ENCODE data around the gene APH1A. TPM values are rescaled to one million over a fixed set of nuclear protein-coding genes. Genes with fewer than 3 reads are reported as not detected.

The APH1A gene
- total RNA-seq, 1 donor from 2014 or later, result 148 TPM

DNA sequence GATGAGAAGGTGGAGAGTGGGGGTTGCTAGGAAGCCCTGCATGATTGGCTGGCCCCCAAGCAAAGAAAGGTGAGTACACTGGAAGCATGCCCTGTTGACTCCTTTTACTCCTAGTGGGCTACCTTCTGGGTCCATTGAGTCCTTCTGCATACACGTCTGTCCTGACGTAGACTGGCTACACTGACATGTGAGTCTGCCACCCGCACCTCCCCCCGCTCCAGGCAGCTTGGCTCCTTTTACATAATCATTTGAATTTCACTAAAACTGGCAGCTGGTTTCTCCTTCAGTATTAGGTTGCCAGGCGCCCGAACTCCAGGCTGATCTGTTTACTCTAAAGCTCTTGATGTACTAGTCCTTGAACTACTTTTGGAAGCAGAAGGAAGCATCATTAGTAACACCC, 33.5 kb upstream of the APH1A start:
- Mint-ChIP-seq H3K4me1 (ENCODE audit: unreplicated experiment) (no peaks in the 10 kb centered on the region), H3K36me3 (peaks cover 19% of the 10 kb centered on the region), H3K27ac (no peak overlapping the region), H3K4me3 (no peak overlapping the region), H3K9me3 (no peaks in the 10 kb centered on the region), H3K27me3 (no peaks in the 10 kb centered on the region)
- DNase-seq (ENCODE audit: extremely low spot score, unreplicated experiment), result no peak
- TF ChIP-seq, protein P1, sequence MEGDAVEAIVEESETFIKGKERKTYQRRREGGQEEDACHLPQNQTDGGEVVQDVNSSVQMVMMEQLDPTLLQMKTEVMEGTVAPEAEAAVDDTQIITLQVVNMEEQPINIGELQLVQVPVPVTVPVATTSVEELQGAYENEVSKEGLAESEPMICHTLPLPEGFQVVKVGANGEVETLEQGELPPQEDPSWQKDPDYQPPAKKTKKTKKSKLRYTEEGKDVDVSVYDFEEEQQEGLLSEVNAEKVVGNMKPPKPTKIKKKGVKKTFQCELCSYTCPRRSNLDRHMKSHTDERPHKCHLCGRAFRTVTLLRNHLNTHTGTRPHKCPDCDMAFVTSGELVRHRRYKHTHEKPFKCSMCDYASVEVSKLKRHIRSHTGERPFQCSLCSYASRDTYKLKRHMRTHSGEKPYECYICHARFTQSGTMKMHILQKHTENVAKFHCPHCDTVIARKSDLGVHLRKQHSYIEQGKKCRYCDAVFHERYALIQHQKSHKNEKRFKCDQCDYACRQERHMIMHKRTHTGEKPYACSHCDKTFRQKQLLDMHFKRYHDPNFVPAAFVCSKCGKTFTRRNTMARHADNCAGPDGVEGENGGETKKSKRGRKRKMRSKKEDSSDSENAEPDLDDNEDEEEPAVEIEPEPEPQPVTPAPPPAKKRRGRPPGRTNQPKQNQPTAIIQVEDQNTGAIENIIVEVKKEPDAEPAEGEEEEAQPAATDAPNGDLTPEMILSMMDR (conservative IDR thresholded peaks at IDR 0.05), result no peak

- Mint-ChIP-seq H3K9me3 (no peaks in the 10 kb centered on the region), H3K27me3 (no peaks in the 10 kb centered on the region), H3K27ac (no peak overlapping the region), H3K36me3 (peaks cover 25% of the 10 kb centered on the region), H3K4me1 (ENCODE audit: unreplicated experiment) (peaks cover 6% of the 10 kb centered on the region), H3K4me3 (no peak overlapping the region)
- no peak for DNase-seq (ENCODE audit: extremely low spot score, unreplicated experiment)
- TF ChIP-seq, protein P1 (conservative IDR thresholded peaks at IDR 0.05), result no peak
Observed at GRCh38 chr1:150299716-150300115, 30.9 kb upstream of the APH1A start.

DNA sequence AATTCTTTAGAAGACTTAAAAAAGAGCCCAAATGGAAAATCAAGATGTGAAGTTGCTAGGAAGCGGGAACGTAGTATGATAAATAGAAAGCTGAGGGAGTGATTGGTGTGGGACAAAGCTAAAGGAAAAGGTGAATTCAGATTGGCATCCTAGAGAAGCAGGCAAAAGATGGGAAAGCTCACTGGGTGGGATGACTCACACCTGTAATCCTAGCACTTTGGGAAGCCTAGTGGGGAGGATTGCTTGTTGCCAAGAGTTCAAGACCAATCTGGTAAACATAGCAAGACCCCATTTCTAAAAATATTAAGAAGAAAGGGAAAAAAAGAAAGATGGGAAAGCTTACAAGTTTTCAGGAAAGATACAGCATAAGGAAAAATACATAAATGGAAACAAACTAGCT, 26.7 kb upstream of the APH1A start:
- peak overlapping the region; percentile 2 for H3K4me3 Mint-ChIP-seq

DNA sequence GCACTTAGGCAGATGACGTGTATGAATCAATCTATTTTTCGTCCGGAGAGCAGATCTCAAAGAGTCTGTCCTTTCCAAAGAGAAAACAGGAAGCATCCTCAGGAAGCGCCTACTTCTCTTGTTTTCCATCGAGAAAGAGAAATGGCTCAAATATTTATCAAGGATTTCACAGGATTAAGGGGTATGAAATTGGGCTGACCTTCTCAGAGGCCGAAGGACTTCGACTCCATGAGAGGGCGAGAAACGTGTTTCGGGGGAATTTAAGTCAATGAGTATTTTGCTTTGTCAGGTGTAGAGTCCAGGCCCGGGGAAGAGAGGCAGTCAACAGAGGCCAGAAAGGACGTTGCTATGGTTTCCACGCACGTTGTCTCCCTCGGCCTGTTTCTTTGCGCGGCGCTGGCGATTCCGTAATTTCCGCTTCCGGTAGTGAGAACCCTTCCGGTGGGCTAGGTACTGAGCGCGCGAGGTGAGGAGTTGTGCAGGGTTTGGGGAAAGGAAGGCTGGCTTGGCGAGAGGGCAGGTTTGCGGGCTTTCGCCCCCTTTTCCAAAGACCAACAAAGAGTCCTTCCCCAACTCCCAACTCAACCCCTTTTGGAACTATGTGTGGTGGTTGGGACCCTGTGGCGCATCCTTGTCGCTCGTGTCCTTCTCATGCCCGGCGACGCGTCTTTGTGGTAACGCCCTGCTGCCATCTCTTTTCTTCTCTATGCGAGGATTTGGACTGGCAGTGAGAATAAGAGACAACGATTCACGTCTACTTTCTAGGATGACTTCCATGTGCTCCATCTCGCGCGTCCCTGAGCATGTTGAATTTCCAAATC, 24.8 kb upstream of the APH1A start, which contains the start of gene MRPS21:
Gene MRPS21 (plus strand): TSS at position 429 of the 821 bp plus-strand sequence. CDS start 506 bp downstream, outside the sequence.
- Mint-ChIP-seq H3K27me3 (no peaks in the 10 kb centered on the region), H3K9me3 (no peaks in the 10 kb centered on the region), H3K4me1 (ENCODE audit: unreplicated experiment) (peaks cover 16% of the 10 kb centered on the region), H3K36me3 (peaks cover 11% of the 10 kb centered on the region), H3K27ac (peak within 1 kb of the TSS; percentile 95), H3K4me3 (peak within 1 kb of the TSS; percentile 98)
- peak; percentile 86 for DNase-seq (ENCODE audit: extremely low spot score, unreplicated experiment)
- TF ChIP-seq, protein P1 (conservative IDR thresholded peaks at IDR 0.05), result no peak

More for the DNA sequence above, 26.7 kb upstream of the APH1A start:
- Mint-ChIP-seq H3K9me3 (no peaks in the 10 kb centered on the region), H3K36me3 (peaks cover 14% of the 10 kb centered on the region), H3K27ac (no peak overlapping the region), H3K27me3 (no peaks in the 10 kb centered on the region), H3K4me1 (ENCODE audit: unreplicated experiment) (peaks cover 16% of the 10 kb centered on the region)
- DNase-seq (ENCODE audit: extremely low spot score, unreplicated experiment), result no peak
- TF ChIP-seq, protein P1 (conservative IDR thresholded peaks at IDR 0.05), result no peak

DNA sequence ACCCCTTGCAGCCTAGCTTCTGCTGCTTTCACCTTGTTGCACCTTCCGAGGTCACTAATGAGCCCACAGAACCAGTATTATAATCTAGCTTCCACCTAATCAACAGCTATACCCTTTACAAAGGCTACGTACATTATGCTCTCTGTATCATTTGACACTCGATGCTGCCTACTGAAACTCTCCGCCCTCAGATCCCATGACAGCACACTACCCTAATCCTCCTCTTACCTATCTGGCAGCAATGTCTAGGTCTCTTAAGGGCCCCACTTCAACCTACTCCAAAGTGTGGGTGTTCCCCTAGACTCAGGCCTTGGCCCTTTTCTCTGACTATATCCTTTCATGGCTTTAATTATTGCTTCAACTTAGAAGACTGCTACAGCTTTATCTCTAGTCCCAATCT, 20.0 kb upstream of the APH1A start:
- no peak overlapping the region for H3K27ac Mint-ChIP-seq
- H3K4me3 Mint-ChIP-seq, result no peak overlapping the region

More for the DNA sequence above, 20.0 kb upstream of the APH1A start:
- Mint-ChIP-seq H3K4me1 (ENCODE audit: unreplicated experiment) (peaks cover 10% of the 10 kb centered on the region), H3K27me3 (no peaks in the 10 kb centered on the region), H3K36me3 (no peaks in the 10 kb centered on the region), H3K9me3 (no peaks in the 10 kb centered on the region)
- TF ChIP-seq, protein P1 (conservative IDR thresholded peaks at IDR 0.05), result no peak
- no peak for DNase-seq (ENCODE audit: extremely low spot score, unreplicated experiment)
